ENCODE data around the gene CORO7. TPM values are rescaled to one million over a fixed set of nuclear protein-coding genes. Genes with fewer than 3 reads are reported as not detected.

Gene CORO7
- total RNA-seq, 1 donor from 2014 or later: 10.1 TPM

GRCh38 chr16:4306470-4307214 lies 109.8 kb downstream of the CORO7 start:
- intact Hi-C loops (cut with micrococcal nuclease): no loop called here
- no peak for DNase-seq
- ATAC-seq: no peak

Other genes starting within 250 kb of the CORO7 start
- gene SRL, start 174.5 kb downstream of the CORO7 start, total RNA-seq: 426 TPM
- 4.7 TPM for gene TFAP4, start 143.6 kb downstream of the CORO7 start, total RNA-seq
- 16.6 TPM for gene GLIS2, start 100.5 kb downstream of the CORO7 start, total RNA-seq
- gene PAM16, start 65.3 kb downstream of the CORO7 start, total RNA-seq: 70.0 TPM
- 4.3 TPM for gene VASN, start 44.7 kb downstream of the CORO7 start, total RNA-seq
- gene DNAJA3, start 9.3 kb upstream of the CORO7 start, total RNA-seq: 83.9 TPM
- gene NMRAL1, start 58.0 kb upstream of the CORO7 start, total RNA-seq: 24.7 TPM
- gene HMOX2, start 59.8 kb upstream of the CORO7 start, total RNA-seq: 121 TPM
- 53.3 TPM for gene CDIP1, start 122.2 kb upstream of the CORO7 start, total RNA-seq
- 0.07 TPM for gene C16orf96, start 139.7 kb upstream of the CORO7 start, total RNA-seq
- gene UBALD1, start 198.3 kb upstream of the CORO7 start, total RNA-seq: 32.4 TPM
- gene MGRN1, start 208.2 kb upstream of the CORO7 start, total RNA-seq: 31.6 TPM

Data from left ventricle myocardium superior (tissue), 1 donor.